HPDE6-E6E7 (cell line): Measurements from ENCODE around the gene EP400.

ENCODE experiments used
- DNase-seq: peaks from one replicate; pipeline ENCODE4 v3.0.0; 2011; ENCODE audit warnings: missing footprints; ENCODE audit errors: extremely low spot score

The EP400 gene

GRCh38 chr12:131912518-131913274 is 37.0 kb upstream of the EP400 start:
- DNase-seq, result no peak

- DNase-seq, result no peak
Observed at GRCh38 chr12:131913666-131914065, 36.1 kb upstream of the EP400 start.

GRCh38 chr12:131914179-131914702 is 35.5 kb upstream of the EP400 start:
- DNase-seq, result no peak

- DNase-seq, result no peak
Observed at GRCh38 chr12:131915000-131915689, 34.6 kb upstream of the EP400 start.

- no peak for DNase-seq
Observed at GRCh38 chr12:131915823-131916222, 33.9 kb upstream of the EP400 start.

GRCh38 chr12:131916306-131917138 is 33.2 kb upstream of the EP400 start:
- DNase-seq, result no peak

- no peak for DNase-seq
Observed at GRCh38 chr12:131917139-131917710, 32.5 kb upstream of the EP400 start.

- DNase-seq, result no peak
Observed at GRCh38 chr12:131917711-131918306, 31.9 kb upstream of the EP400 start.

GRCh38 chr12:131918311-131919050 is 31.3 kb upstream of the EP400 start:
- no peak for DNase-seq

- DNase-seq, result no peak
Observed at GRCh38 chr12:131919051-131919347, 30.7 kb upstream of the EP400 start.

- no peak for DNase-seq
Observed at GRCh38 chr12:131919366-131920156, 30.2 kb upstream of the EP400 start.

- DNase-seq, result no peak
Observed at GRCh38 chr12:131920157-131920508, 29.6 kb upstream of the EP400 start.

GRCh38 chr12:131920902-131921840 is 28.6 kb upstream of the EP400 start:
- DNase-seq, result no peak

- no peak for DNase-seq
Observed at GRCh38 chr12:131921866-131922769, 27.6 kb upstream of the EP400 start.

GRCh38 chr12:131922772-131923171 is 27.0 kb upstream of the EP400 start:
- DNase-seq, result no peak

GRCh38 chr12:131923260-131923659 is 26.5 kb upstream of the EP400 start:
- DNase-seq, result no peak

GRCh38 chr12:131927110-131928079 is 22.3 kb upstream of the EP400 start:
- no peak for DNase-seq
